Activated T-cell treated with anti-CD3 and anti-CD28 coated beads for 24 hours (primary cell): ENCODE data around the gene LHFPL3.

Experiments
- DNase-seq: peaks from one replicate; pipeline ENCODE4 v3.0.0-alpha.2; 2020; ENCODE audit warnings: low read depth

LHFPL3 gene

DNA sequence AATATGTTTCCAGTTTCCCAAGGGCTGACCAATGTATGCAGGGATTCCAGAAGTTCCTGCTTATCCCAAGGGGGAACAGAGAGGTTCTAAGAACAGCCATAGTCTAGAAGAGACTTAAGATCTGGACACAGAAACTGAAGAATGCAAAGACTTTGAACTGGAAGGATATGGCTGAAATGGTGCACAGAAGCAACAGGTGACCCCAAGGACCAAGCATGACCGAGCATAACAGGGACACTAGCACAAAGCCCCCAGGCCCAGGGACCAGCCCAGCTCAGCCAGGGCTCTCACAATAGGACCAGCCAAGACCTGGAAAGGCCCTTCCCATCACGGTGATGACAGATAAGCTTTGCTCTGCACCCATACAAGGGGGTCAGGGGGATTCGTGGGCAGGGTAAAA lies 472.6 kb downstream of the LHFPL3 start:
- no peak for DNase-seq

- DNase-seq = no peak
Observed at GRCh38 chr7:104803931-104804330, 475.5 kb downstream of the LHFPL3 start.

DNA sequence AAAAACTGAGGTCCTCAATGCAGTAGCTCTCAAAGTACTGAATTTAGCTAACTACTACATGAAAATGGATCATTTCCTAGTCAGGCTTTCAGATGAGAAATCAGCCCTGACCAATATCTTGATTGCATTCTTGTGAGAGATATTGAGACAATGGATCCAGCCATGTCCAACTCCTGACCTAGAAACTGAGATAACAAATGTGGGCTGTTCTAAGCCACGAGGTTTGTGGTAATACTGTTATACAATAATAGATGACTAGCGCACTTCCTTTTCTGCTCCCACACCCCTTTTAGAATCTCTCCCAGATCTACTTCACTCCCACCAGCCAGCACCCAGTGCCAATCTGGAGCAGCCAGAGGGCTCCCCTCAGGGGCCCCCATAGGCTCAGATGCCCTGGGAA lies 476.3 kb downstream of the LHFPL3 start:
- no peak for DNase-seq

GRCh38 chr7:104805449-104806317 lies 477.3 kb downstream of the LHFPL3 start:
- no peak for DNase-seq

- DNase-seq = no peak
Observed at GRCh38 chr7:104807671-104808070, 479.3 kb downstream of the LHFPL3 start.

GRCh38 chr7:104809906-104810305 lies 481.5 kb downstream of the LHFPL3 start:
- no peak for DNase-seq

- no peak for DNase-seq
Observed at GRCh38 chr7:104814126-104814525, 485.7 kb downstream of the LHFPL3 start.

GRCh38 chr7:104814671-104815400 lies 486.4 kb downstream of the LHFPL3 start:
- DNase-seq = no peak

- no peak for DNase-seq
Observed at GRCh38 chr7:104816537-104816936, 488.1 kb downstream of the LHFPL3 start.

DNA sequence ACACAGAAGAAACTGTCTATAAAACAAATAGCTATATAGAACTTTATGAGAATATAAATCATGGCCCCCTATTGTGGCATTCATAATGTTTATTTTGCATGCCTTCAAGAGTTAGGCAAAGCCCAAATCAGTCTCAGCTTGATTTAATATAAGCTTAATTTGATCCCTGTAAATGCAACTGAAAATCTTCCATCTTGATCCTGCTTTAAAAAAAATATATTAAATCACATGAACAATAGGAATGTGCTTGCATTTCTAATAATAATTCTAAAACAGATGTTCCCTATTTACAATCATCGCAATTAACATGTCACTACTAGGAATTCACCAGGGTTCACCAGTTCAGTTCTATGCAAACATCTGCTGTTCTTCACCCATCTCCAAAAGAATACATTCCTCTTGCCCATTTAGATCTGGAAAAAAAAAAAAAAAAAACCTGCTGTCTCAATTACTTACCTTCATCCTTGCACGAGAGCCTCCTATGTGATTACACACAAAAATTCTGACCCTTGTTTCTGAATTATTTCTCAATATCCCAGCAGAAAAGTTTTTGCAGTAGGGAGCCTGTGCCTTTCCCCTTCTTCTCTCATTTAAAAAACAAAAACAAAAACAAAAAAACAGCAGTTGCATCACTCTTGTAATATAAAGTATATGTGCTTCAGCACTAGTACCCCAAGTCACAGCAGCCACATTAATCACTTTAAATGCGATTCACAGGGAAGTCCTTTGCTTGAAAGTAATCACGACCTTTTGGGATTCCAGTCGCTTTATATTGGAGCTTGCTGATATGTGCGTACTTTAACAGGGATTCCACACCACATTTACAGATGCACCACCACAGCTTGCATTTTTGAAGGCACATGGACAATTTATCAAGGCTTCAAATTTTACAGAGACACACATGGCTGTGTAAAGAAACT lies 490.8 kb downstream of the LHFPL3 start:
- DNase-seq = no peak

GRCh38 chr7:104820836-104821535 lies 492.6 kb downstream of the LHFPL3 start:
- no peak for DNase-seq

DNA sequence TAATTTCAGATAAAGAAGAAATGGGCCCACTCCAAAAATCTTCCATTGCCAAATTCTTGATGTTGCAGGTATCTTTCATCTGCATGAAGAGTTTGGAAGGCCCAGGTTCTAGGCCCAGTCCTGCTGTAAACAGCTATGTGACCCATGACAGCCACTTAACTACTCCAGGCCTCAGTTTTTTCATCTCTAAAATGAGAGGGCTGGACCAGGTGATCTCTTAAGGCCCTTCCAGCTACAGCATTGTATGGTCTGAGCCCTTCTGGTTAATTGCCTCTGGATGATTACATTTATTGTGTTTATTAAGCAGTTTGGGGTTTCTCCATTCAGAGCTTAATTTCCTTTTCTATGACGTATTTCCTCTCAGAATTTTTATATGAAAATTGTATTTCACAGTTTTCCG lies 494.8 kb downstream of the LHFPL3 start:
- DNase-seq = no peak

DNA sequence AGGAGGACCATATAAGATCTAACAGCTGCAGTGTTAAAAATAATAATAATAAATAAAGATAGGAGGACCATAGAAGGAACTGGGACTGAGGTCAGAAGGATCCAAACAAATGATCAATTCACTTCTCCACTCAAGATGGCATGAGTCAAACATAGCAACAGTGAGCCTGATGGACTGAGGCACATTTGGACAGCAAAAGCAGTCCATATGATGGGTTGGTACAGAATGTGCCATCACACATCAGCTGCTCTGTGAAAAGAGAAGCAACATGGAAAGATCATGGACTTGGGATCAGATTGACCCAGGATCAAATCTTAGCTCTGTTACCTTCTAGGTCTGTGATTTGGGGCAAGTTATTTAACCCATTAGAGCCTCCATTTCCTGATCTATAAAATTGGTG lies 496.7 kb downstream of the LHFPL3 start:
- no peak for DNase-seq

- DNase-seq = no peak
Observed at GRCh38 chr7:104826135-104826534, 497.7 kb downstream of the LHFPL3 start.

- no peak for DNase-seq
Observed at GRCh38 chr7:104836976-104837375, 508.6 kb downstream of the LHFPL3 start.

GRCh38 chr7:104838537-104839299 lies 510.3 kb downstream of the LHFPL3 start:
- no peak for DNase-seq

DNA sequence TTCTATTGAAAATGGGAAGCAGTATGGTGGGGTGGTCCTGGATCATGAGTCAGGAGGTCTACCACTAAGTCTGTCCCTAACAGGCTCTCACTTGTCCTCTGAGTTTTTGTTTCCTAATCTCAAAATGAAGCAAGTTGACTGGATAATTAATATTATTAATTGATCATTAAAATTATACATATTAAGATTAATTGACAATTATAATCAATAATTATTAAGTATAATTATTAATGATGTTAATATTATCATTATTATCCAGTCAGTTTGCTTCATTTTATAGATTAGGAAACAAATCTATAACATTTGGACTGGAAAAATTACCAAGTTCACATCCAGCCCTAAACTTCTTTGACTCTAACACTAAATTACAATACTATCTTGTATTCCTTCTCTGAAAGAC lies 511.4 kb downstream of the LHFPL3 start:
- no peak for DNase-seq

GRCh38 chr7:104841798-104842197 lies 513.4 kb downstream of the LHFPL3 start:
- no peak for DNase-seq

DNA sequence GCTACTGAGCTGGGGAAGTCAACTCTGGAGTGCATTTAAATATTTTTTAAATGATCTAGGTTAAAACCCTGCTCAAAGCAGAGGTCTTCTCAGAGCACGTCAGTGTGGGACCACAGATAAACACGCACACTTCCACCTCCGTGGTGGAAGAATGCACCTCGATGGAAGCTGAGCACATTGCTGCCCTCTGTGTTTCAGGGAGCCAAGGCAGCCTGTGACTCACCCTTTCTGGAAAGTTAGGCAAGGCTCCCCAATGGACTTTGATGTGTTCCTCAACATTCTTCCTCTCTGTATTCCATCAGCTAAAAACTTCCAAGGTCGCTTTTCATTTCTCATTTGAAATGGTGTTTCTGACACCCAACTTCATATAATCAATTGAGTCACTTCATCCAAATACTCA lies 514.8 kb downstream of the LHFPL3 start:
- no peak for DNase-seq

DNA sequence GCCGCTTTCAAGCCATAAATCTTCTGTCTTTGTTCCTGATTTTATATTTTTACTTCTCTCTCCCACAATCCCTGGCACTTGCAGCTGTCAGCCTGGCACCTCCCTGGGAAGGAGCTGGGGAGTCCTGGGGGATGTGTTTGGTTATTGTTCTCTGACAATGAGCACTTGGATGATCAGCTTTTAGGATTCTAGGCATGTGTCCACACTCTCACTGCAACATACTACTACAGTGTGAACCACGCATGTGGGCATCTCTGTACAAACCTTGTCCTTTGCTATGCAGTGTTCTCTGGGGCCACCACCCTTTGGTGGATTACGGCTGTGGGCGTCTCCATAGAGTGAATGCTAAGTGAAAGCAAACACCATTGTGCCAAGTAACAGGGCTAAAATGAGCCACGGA lies 517.2 kb downstream of the LHFPL3 start:
- no peak for DNase-seq

DNA sequence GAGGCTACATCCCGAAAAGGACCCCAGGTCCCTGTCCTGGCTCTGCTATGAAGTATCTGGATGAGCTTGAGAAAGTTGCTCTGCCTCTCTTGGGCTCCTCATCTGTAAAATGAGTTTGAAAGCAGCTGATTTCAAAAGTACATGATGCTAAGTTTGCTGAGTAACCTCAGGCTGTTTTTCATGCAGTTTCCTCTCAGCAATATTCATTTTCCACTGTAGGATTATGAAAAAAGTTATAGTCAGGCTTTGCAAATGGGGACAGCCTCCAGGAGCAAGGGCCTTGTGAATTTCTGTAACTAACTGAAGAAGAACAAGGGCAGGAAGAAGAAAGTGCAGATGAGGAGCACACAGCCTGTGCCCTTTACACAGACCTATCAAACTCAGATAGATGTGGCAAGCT lies 518.3 kb downstream of the LHFPL3 start:
- no peak for DNase-seq
